ENCODE data around the gene MSH6. TPM values are rescaled to one million over a fixed set of nuclear protein-coding genes. Genes with fewer than 3 reads are reported as not detected.

The MSH6 gene
- total and polyA plus RNA-seq, 10 donors: 6.2 to 33.1 (median 26.4) TPM

- Histone ChIP-seq H3K4me3 (no peak overlapping the region), H3K4me1 (no peaks in the 10 kb centered on the region), H3K9me3 (no peaks in the 10 kb centered on the region), H3K36me3 (no peaks in the 10 kb centered on the region), H3K27ac (no peak overlapping the region), H3K27me3 (replicated peaks in 1 of 7) (no peaks in the 10 kb centered on the region)
- TF ChIP-seq POLR2AphosphoS5 (IDR thresholded peaks at IDR 0.05): no peak
- TF ChIP-seq POLR2A (IDR thresholded peaks at IDR 0.05): no peak
- no peak for DNase-seq
- intact Hi-C loops (cut with DNase I; ENCODE audit: low total_unique reads): no loop called here
These were observed 8.4 kb upstream of the MSH6 start for GRCh38 chr2:47774567-47774966.

- Histone ChIP-seq H3K4me3 (no peak overlapping the region), H3K36me3 (no peaks in the 10 kb centered on the region), H3K9me3 (no peaks in the 10 kb centered on the region), H3K27me3 (replicated peaks in 1 of 7) (no peaks in the 10 kb centered on the region), H3K27ac (no peak overlapping the region), H3K4me1 (peaks cover 0 to 8% (median 7%) of the 10 kb centered on the region in 6 donors)
- TF ChIP-seq POLR2A (IDR thresholded peaks at IDR 0.05) (no peak), POLR2AphosphoS5 (IDR thresholded peaks at IDR 0.05) (no peak), CTCF (IDR thresholded peaks at IDR 0.05 in 8 of 11, conservative IDR thresholded peaks at IDR 0.05 in 3 of 11) (no peak)
- WGBS, 5 donors: 87 to 95% (median 91%) methylated on average over 13 of the region's 13 CpGs
- intact Hi-C loops (cut with DNase I; ENCODE audit: low total_unique reads): no loop called here
- DNase-seq: no peak
These were observed 5.5 kb upstream of the MSH6 start for GRCh38 chr2:47777277-47777937.

- 85 to 94% (median 90%) methylated on average over 8 of the region's 8 CpGs for WGBS, 5 donors
- no peaks in the 10 kb centered on the region for H3K9me3 ChIP-seq
- no peaks in the 10 kb centered on the region for H3K27me3 ChIP-seq (replicated peaks in 1 of 7)
- H3K27ac ChIP-seq: no peak overlapping the region
- H3K36me3 ChIP-seq: no peaks in the 10 kb centered on the region
- TF ChIP-seq POLR2A (IDR thresholded peaks at IDR 0.05) (no peak), POLR2AphosphoS5 (IDR thresholded peaks at IDR 0.05) (no peak), CTCF (IDR thresholded peaks at IDR 0.05 in 8 of 11, conservative IDR thresholded peaks at IDR 0.05 in 3 of 11) (no peak)
- DNase-seq: no peak
- no peak overlapping the region for H3K4me3 ChIP-seq
- peaks cover 0 to 11% (median 8%) of the 10 kb centered on the region in 6 donors for H3K4me1 ChIP-seq
- intact Hi-C loops (cut with DNase I; ENCODE audit: low total_unique reads): no loop called here
These were observed 4.1 kb upstream of the MSH6 start for GRCh38 chr2:47778698-47779425.

- WGBS, 5 donors: 75 to 87% (median 83%) methylated on average over 8 of the region's 8 CpGs
- no peaks in the 10 kb centered on the region for H3K36me3 ChIP-seq
- intact Hi-C loops (cut with DNase I; ENCODE audit: low total_unique reads): no loop called here
These were observed 3.5 kb upstream of the MSH6 start for GRCh38 chr2:47779426-47779790.

More at GRCh38 chr2:47779426-47779790, 3.5 kb upstream of the MSH6 start:
- Histone ChIP-seq H3K4me3 (no peak overlapping the region), H3K9me3 (no peaks in the 10 kb centered on the region), H3K27ac (no peak overlapping the region), H3K27me3 (replicated peaks in 1 of 7) (no peaks in the 10 kb centered on the region), H3K4me1 (peaks cover 0 to 16% (median 13%) of the 10 kb centered on the region in 6 donors)
- DNase-seq: no peak
- TF ChIP-seq CTCF (IDR thresholded peaks at IDR 0.05 in 8 of 11, conservative IDR thresholded peaks at IDR 0.05 in 3 of 11) (no peak), POLR2A (IDR thresholded peaks at IDR 0.05) (no peak), POLR2AphosphoS5 (IDR thresholded peaks at IDR 0.05) (no peak)
